ENCODE data around the gene PLK1. TPM values are rescaled to one million over a fixed set of nuclear protein-coding genes. Genes with fewer than 3 reads are reported as not detected.

Gene PLK1
- total RNA-seq, 2 experiments from 2014 or later, result 69.5 to 156 TPM

DNA sequence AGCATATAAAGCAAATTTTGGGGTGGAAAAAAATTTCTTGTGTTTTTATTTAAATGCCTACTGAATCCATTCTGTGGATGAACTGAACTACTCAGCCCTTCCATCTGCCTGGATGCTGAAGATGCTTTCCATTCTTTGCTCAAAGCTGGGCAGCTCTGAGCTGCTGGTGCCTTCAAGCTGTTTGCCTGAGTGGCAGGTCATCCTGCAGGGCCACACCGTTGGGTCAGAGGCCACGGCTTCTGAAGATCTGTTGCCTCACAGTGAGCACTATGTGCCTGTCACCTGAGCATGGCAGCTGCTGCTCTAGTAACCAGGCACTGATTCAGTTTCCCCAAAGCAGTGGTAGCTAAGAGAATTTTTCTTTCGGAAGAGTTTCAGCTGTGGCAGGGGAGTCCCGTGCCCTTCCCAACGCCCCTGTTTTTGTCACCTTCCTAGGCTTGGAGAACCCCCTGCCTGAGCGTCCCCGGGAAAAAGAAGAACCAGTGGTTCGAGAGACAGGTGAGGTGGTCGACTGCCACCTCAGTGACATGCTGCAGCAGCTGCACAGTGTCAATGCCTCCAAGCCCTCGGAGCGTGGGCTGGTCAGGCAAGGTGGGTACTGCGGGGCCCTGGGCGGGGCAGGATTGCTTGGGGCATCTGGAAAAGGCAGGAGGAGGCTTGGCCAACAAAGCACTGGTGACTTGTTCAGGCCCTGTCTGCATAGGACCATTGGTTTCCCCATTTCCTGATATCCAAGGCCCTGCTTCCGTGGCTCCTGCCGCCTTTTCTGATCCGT is 8.5 kb downstream of the PLK1 start:
- ChIA-PET POLR2A (interaction anchor here (0.6 to 1.7 kb wide), 3 partner anchors 7 to 349 kb away, joined by 3 to 5 read pairs (median 4); no protein-coding TSS in a partner anchor), CTCF (ENCODE audit: unreplicated experiment) (no interaction called here)
- H3K4me1 ChIP-seq (ENCODE audit: insufficient read depth, low read length, poor library complexity, severe bottlenecking), result no peaks in the 10 kb centered on the region
- intact Hi-C loops (cut with micrococcal nuclease; ENCODE audit: unreplicated experiment), result no loop called here
- no peak overlapping the region for H3K27ac ChIP-seq (ENCODE audit: low read depth, low read length, poor library complexity, severe bottlenecking)
- no peaks in the 10 kb centered on the region for H4K20me1 ChIP-seq (ENCODE audit: insufficient read depth, low read length)
- peaks cover 96% of the 10 kb centered on the region for H3K36me3 ChIP-seq (ENCODE audit: insufficient read depth, low read length)
- TF ChIP-seq, protein P1, sequence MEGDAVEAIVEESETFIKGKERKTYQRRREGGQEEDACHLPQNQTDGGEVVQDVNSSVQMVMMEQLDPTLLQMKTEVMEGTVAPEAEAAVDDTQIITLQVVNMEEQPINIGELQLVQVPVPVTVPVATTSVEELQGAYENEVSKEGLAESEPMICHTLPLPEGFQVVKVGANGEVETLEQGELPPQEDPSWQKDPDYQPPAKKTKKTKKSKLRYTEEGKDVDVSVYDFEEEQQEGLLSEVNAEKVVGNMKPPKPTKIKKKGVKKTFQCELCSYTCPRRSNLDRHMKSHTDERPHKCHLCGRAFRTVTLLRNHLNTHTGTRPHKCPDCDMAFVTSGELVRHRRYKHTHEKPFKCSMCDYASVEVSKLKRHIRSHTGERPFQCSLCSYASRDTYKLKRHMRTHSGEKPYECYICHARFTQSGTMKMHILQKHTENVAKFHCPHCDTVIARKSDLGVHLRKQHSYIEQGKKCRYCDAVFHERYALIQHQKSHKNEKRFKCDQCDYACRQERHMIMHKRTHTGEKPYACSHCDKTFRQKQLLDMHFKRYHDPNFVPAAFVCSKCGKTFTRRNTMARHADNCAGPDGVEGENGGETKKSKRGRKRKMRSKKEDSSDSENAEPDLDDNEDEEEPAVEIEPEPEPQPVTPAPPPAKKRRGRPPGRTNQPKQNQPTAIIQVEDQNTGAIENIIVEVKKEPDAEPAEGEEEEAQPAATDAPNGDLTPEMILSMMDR (conservative IDR thresholded peaks at IDR 0.05; ENCODE audit: low read length), result no peak
- TF ChIP-seq EZH2phosphoT487 (IDR thresholded peaks at IDR 0.05; ENCODE audit: borderline replicate concordance, low read depth, low read length), result no peak
- no peaks in the 10 kb centered on the region for H3K9me2 ChIP-seq (ENCODE audit: insufficient read depth, low read length)
- no peaks in the 10 kb centered on the region for H3K9me3 ChIP-seq (ENCODE audit: low read length)
- peaks cover 10% of the 10 kb centered on the region for H3K79me2 ChIP-seq (ENCODE audit: insufficient read depth, low read depth, low read length)
- no peak overlapping the region for H2AFZ ChIP-seq (ENCODE audit: low read length)
- no peak overlapping the region for H3K4me2 ChIP-seq (ENCODE audit: low read length)
- no TSS peak for BruUV-seq (replicated peaks)
- H3K4me3 ChIP-seq (ENCODE audit: low read depth, low read length, poor library complexity, severe bottlenecking), result no peak overlapping the region
- no peak for DNase-seq (ENCODE audit: low spot score)

GRCh38 chr16:23689442-23690187 is 10.9 kb downstream of the PLK1 start:
- Histone ChIP-seq H2AFZ (ENCODE audit: low read length) (no peak overlapping the region), H4K20me1 (ENCODE audit: insufficient read depth, low read length) (no peaks in the 10 kb centered on the region), H3K79me2 (ENCODE audit: insufficient read depth, low read depth, low read length) (peaks cover 4% of the 10 kb centered on the region; the same call in 1 of the 2 replicates), H3K4me3 (ENCODE audit: low read depth, low read length, poor library complexity, severe bottlenecking) (no peak overlapping the region), H3K9me2 (ENCODE audit: insufficient read depth, low read length) (no peaks in the 10 kb centered on the region), H3K4me1 (ENCODE audit: insufficient read depth, low read length, poor library complexity, severe bottlenecking) (no peaks in the 10 kb centered on the region), H3K4me2 (ENCODE audit: low read length) (no peak overlapping the region), H3K9me3 (ENCODE audit: low read length) (no peaks in the 10 kb centered on the region), H3K27ac (ENCODE audit: low read depth, low read length, poor library complexity, severe bottlenecking) (no peak overlapping the region), H3K36me3 (ENCODE audit: insufficient read depth, low read length) (peaks cover 79% of the 10 kb centered on the region)
- intact Hi-C loops (cut with micrococcal nuclease; ENCODE audit: unreplicated experiment), result no loop called here
- TSS peak; percentile 74 for BruUV-seq (replicated peaks)
- POLR2A ChIA-PET, result interaction anchor here (0.9 kb wide), 2 partner anchors 26 to 399 kb away, joined by 3 read pairs; no protein-coding TSS in a partner anchor
- TF ChIP-seq EZH2phosphoT487 (IDR thresholded peaks at IDR 0.05; ENCODE audit: borderline replicate concordance, low read depth, low read length), result no peak
- TF ChIP-seq, protein P1 (conservative IDR thresholded peaks at IDR 0.05; ENCODE audit: low read length), result no peak
- no peak for DNase-seq (ENCODE audit: low spot score)
- CTCF ChIA-PET (ENCODE audit: unreplicated experiment), result no interaction called here

All from OCI-LY7 (cell line).